H1 (cell line): ENCODE results near the gene SYTL2. TPM values are rescaled to one million over a fixed set of nuclear protein-coding genes. Genes with fewer than 3 reads are reported as not detected.

Source experiments
- CTCF ChIA-PET: fragments of 300-600 bp; sonication (Branson Sonifier 250); formaldehyde crosslinking; loops from one replicate; lab custom pipeline; 2021; ENCODE audit not compliant: partially characterized antibody; lab: Charles Lee
- POLR2A ChIA-PET: fragments of 300-600 bp; sonication (Branson Sonifier 250); formaldehyde crosslinking; loops from one replicate; lab custom pipeline; 2021; ENCODE audit warnings: inconsistent platforms; ENCODE audit not compliant: partially characterized antibody; lab: Charles Lee
- DNase-seq, 2 experiments: peaks; one replicate each; pipeline versions ENCODE4 v3.0.0 to v3.0.0-alpha.2; 2010 to 2022; ENCODE audit warnings: low spot score in 2 of 2, low read depth in 1 of 2, mixed read lengths in 1 of 2
- FAIRE-seq: peaks from 2 replicates; lab custom pipeline; 2011; peaks lifted over from hg19 to GRCh38; lab: Jason Lieb, UNC
- H2AFZ ChIP-seq: 2 replicates; pipeline ENCODE4 v1.8.1; 2012; ENCODE audit warnings: low read length, inconsistent platforms
- H2AK5ac ChIP-seq: 2 replicates; pipeline ENCODE4 v1.6.1; 2013; ENCODE audit warnings: low read depth, low read length
- H2BK120ac ChIP-seq: replicated peaks from 2 replicates; pipeline ENCODE3; 2013; ENCODE audit warnings: low read depth, low read length, inconsistent platforms
- H2BK12ac ChIP-seq: 2 replicates; pipeline ENCODE4 v1.6.1; 2013; ENCODE audit warnings: low read depth, low read length
- H2BK15ac ChIP-seq: 2 replicates; pipeline ENCODE4 v1.6.1; 2013; ENCODE audit warnings: low read length
- H2BK20ac ChIP-seq: 2 replicates; pipeline ENCODE4 v1.6.1; 2013; ENCODE audit warnings: low read length
- H2BK5ac ChIP-seq: 2 replicates; pipeline ENCODE4 v1.6.1; 2013; ENCODE audit warnings: low read depth, low read length
- H3K14ac ChIP-seq: 2 replicates; pipeline ENCODE4 v1.6.1; 2013; ENCODE audit warnings: inconsistent platforms; ENCODE audit not compliant: insufficient read length
- H3K18ac ChIP-seq: 2 replicates; pipeline ENCODE4 v1.6.1; 2013; ENCODE audit warnings: low read length; ENCODE audit errors: extremely low read depth
- H3K23ac ChIP-seq: 2 replicates; pipeline ENCODE4 v1.6.1; 2013; ENCODE audit warnings: inconsistent platforms; ENCODE audit not compliant: insufficient read length
- H3K23me2 ChIP-seq: 2 replicates; pipeline ENCODE4 v1.6.1; 2013; ENCODE audit warnings: low read depth, low read length
- H3K27ac ChIP-seq: 2 replicates; pipeline ENCODE4 v1.6.1; 2011; ENCODE audit warnings: low read depth, low read length, inconsistent platforms
- H3K27me3 ChIP-seq, 4 experiments: replicated peaks in 1 of 4; 1 replicate in 1 of 4; 2 replicates in 3 of 4; pipeline versions ENCODE4 v1.6.1 to v1.8.1; 2011 to 2013; ENCODE audit warnings: low read length in 3 of 4, mild to moderate bottlenecking in 3 of 4, inconsistent platforms in 2 of 4, mixed read lengths in 2 of 4, moderate library complexity in 1 of 4; ENCODE audit not compliant: control insufficient read depth in 3 of 4, insufficient read depth in 3 of 4; ENCODE audit errors: extremely low read depth in 1 of 4
- H3K36me3 ChIP-seq, 4 experiments: 2 replicates each; pipeline versions ENCODE4 v1.6.1 to v1.8.1; 2011 to 2013; ENCODE audit warnings: mild to moderate bottlenecking in 4 of 4, low read length in 3 of 4, moderate library complexity in 2 of 4, control low read depth in 1 of 4, inconsistent platforms in 1 of 4; ENCODE audit not compliant: insufficient read depth in 4 of 4, control insufficient read depth in 2 of 4
- H3K4ac ChIP-seq: replicated peaks from 2 replicates; pipeline ENCODE3; 2013; ENCODE audit warnings: low read length, low read depth, mixed read lengths, inconsistent platforms; ENCODE audit not compliant: insufficient read length
- H3K4me1 ChIP-seq, 4 experiments: replicated peaks in 1 of 4; 1 replicate in 1 of 4; 2 replicates in 3 of 4; pipeline versions ENCODE4 v1.6.1 to v1.8.1; 2011 to 2013; ENCODE audit warnings: low read length in 3 of 4, inconsistent platforms in 2 of 4, mixed read lengths in 1 of 4; ENCODE audit not compliant: insufficient read depth in 4 of 4, control insufficient read depth in 3 of 4
- H3K4me2 ChIP-seq, 2 experiments: 2 replicates each; pipeline versions ENCODE4 v1.6.1 to v1.8.1; 2011 to 2013; ENCODE audit warnings: low read depth in 2 of 2, low read length in 2 of 2, control low read depth in 1 of 2, inconsistent platforms in 1 of 2, mild to moderate bottlenecking in 1 of 2; ENCODE audit not compliant: insufficient read depth in 1 of 2
- H3K4me3 ChIP-seq, 4 experiments: fragments of 200-600, 300-600 bp in 1 of 4; sonication (generic), shearing (Covaris generic), sonication (Bioruptor Twin) in 1 of 4; 2 replicates each; pipeline versions ENCODE4 v1.5.1 to v1.8.1; 2011 to 2016; ENCODE audit warnings: low read length in 4 of 4, low read depth in 3 of 4, control low read depth in 2 of 4, inconsistent platforms in 2 of 4, mild to moderate bottlenecking in 2 of 4, mixed read lengths in 1 of 4, moderate library complexity in 1 of 4; ENCODE audit not compliant: insufficient read depth in 2 of 4; ENCODE audit errors: extremely low read depth in 1 of 4
- H3K56ac ChIP-seq: replicated peaks from 2 replicates; pipeline ENCODE3; 2013; ENCODE audit warnings: low read depth, mild to moderate bottlenecking, mixed read lengths, low read length, inconsistent platforms; ENCODE audit not compliant: insufficient read length
- H3K79me1 ChIP-seq: 2 replicates; pipeline ENCODE4 v1.6.1; 2013; ENCODE audit warnings: low read depth, low read length, control low read depth
- H3K79me2 ChIP-seq, 2 experiments: 2 replicates each; pipeline versions ENCODE4 v1.6.1 to v1.8.1; 2012 to 2013; ENCODE audit warnings: low read length in 2 of 2, mild to moderate bottlenecking in 2 of 2, inconsistent platforms in 1 of 2; ENCODE audit not compliant: insufficient read depth in 2 of 2, control insufficient read depth in 1 of 2
- H3K9ac ChIP-seq, 4 experiments: replicated peaks in 1 of 4; 1 replicate in 1 of 4; 2 replicates in 3 of 4; pipeline versions ENCODE4 v1.6.1 to v1.8.1; 2011 to 2013; ENCODE audit warnings: low read depth in 3 of 4, low read length in 3 of 4, control low read depth in 2 of 4, mild to moderate bottlenecking in 2 of 4, moderate library complexity in 2 of 4, inconsistent platforms in 1 of 4; ENCODE audit errors: extremely low read depth in 1 of 4
- H3K9me3 ChIP-seq, 2 experiments: 2 replicates each; pipeline versions ENCODE4 v1.6.1 to v1.8.1; 2012 to 2013; ENCODE audit warnings: mild to moderate bottlenecking in 2 of 2, moderate library complexity in 2 of 2, control low read depth in 1 of 2, inconsistent platforms in 1 of 2, low read depth in 1 of 2, low read length in 1 of 2, mixed read lengths in 1 of 2; ENCODE audit not compliant: insufficient read depth in 2 of 2
- H4K20me1 ChIP-seq, 2 experiments: replicated peaks in 1 of 2; 2 replicates each; pipeline versions ENCODE3 to v1.8.1; 2011 to 2013; ENCODE audit warnings: inconsistent platforms in 2 of 2, low read length in 2 of 2, mild to moderate bottlenecking in 1 of 2; ENCODE audit not compliant: insufficient read depth in 2 of 2, control insufficient read depth in 1 of 2
- H4K5ac ChIP-seq: 2 replicates; pipeline ENCODE4 v1.6.1; 2013; ENCODE audit warnings: low read length, low read depth, mixed read lengths, inconsistent platforms; ENCODE audit not compliant: insufficient read length
- H4K8ac ChIP-seq: 2 replicates; pipeline ENCODE4 v1.8.0; 2013; ENCODE audit warnings: mild to moderate bottlenecking, moderate library complexity, low read length, inconsistent platforms; ENCODE audit not compliant: insufficient read depth; ENCODE audit errors: extremely low read depth
- H4K91ac ChIP-seq: replicated peaks from 2 replicates; pipeline ENCODE3; 2013; ENCODE audit warnings: low read length, mixed read lengths, inconsistent platforms; ENCODE audit not compliant: insufficient read length
- CEBPB ChIP-seq: IDR thresholded peaks from 2 replicates; pipeline ENCODE4 v1.6.1; 2012; ENCODE audit warnings: low read depth, low read length
- CREB1 ChIP-seq: IDR thresholded peaks from 2 replicates; pipeline ENCODE4 v1.6.1; 2012; ENCODE audit warnings: inconsistent platforms
- EP300 ChIP-seq, 2 experiments: IDR thresholded peaks; 1 replicate in 1 of 2; 2 replicates in 1 of 2; pipeline ENCODE4 v1.6.1; 2011 to 2012; ENCODE audit warnings: low read depth in 2 of 2, low read length in 2 of 2, mild to moderate bottlenecking in 2 of 2, borderline replicate concordance in 1 of 2, inconsistent platforms in 1 of 2, moderate library complexity in 1 of 2
- SIN3A ChIP-seq, 2 experiments: IDR thresholded peaks in 1 of 2; conservative IDR thresholded peaks in 1 of 2; 2 replicates each; pipeline ENCODE4 v1.6.1; 2011 to 2012; ENCODE audit warnings: low read length in 2 of 2, improper control_type of control experiment in 1 of 2, low read depth in 1 of 2, mild to moderate bottlenecking in 1 of 2
- SP1 ChIP-seq: IDR thresholded peaks from 2 replicates; pipeline ENCODE4 v1.6.1; 2011; ENCODE audit warnings: low read depth, low read length
- SP2 ChIP-seq: IDR thresholded peaks from 2 replicates; pipeline ENCODE4 v1.6.1; 2012; ENCODE audit warnings: mild to moderate bottlenecking, low read length, inconsistent platforms
- SP4 ChIP-seq: IDR thresholded peaks from 2 replicates; pipeline ENCODE4 v1.6.1; 2012; ENCODE audit warnings: low read length, inconsistent platforms
- WGBS, 2 experiments: shearing (Covaris generic) in 1 of 2; methylation state at CpG; one replicate each; pipeline versions ENCODE4 v1.1.6 to v1.1.7; 2013 to 2015; ENCODE audit warnings: low lambda C conversion rate in 2 of 2, mixed read lengths in 2 of 2, inconsistent platforms in 1 of 2, low coverage in 1 of 2, missing lambda C conversion rate in 1 of 2; ENCODE audit not compliant: insufficient replicate concordance in 2 of 2, insufficient coverage in 1 of 2, insufficient read length in 1 of 2; ENCODE audit errors: extremely low coverage in 1 of 2, missing lambda C conversion rate in 1 of 2; 5-methylcytosine and 5-hydroxymethylcytosine counted together
- polyA plus RNA-seq, 7 experiments: library from polyadenylated mRNA; depleted of rRNA in 3 of 7; stranded (reverse) in 5 of 7; unstranded in 2 of 7; fragments of >200 nt in 5 of 7; fragments of 200-250 nt in 2 of 7; gene quantifications; 1 replicate in 5 of 7; 2 replicates in 1 of 7; 4 replicates in 1 of 7; pipeline versions ENCODE4 v1.2.1 to v1.2.3, GENCODE V29; 2011 to 2013; ENCODE audit warnings: missing spikeins in 2 of 7, mixed read lengths in 2 of 7
- total RNA-seq: library from RNA; stranded (reverse); fragmentation: NEBNext Ultra II Directional; extraction: Animal tissue kit (Norgen Biotek cat#: 25700); gene quantifications from 2 replicates; pipeline ENCODE4 v1.2.1, GENCODE V29; 2021

The SYTL2 gene
- total and polyA plus RNA-seq, 2 of the 8 experiments (the other 6 are each of a cell fraction or from before 2014, with no cell fraction given) = 1.3 to 9.1 TPM

DNA sequence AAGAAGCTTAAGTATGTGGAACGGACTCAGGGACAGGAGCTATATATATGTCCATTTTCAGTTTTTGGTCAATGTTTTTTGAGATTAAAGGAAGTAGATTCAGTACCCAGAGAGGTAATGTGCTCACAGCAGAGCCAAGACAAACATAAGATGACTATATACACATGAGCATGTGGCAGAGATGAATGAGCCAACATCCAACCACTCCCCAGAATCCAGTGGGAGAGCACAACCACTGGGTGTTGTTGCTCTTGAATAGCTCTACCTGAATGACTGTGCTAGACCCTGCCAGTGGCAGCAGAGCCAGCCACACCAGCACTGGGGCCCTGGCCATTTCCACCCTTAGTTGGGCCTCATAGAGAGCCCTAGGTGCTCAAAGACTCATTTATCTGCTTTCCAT lies 10.7 kb upstream of the SYTL2 start:
- no peak overlapping the region for H3K18ac ChIP-seq
- H2AK5ac ChIP-seq = no peak overlapping the region
- 0 out of 7 replicates have a peak, but pooled peaks cover 0 to 3% (median 0%) of the 10 kb centered on the region in 4 experiments for H3K27me3 ChIP-seq
- H3K4ac ChIP-seq = no peak overlapping the region
- H3K4me1 ChIP-seq = no peaks in the 10 kb centered on the region
- TF ChIP-seq SIN3A (conservative IDR thresholded peaks at IDR 0.05 in 1 of 2, IDR thresholded peaks at IDR 0.05 in 1 of 2; ENCODE audit: low read depth in 1 of 2, low read length in 2 of 2) = no peak
- no peak for TF ChIP-seq CEBPB
- no peak for TF ChIP-seq EP300 (IDR thresholded peaks at IDR 0.05; ENCODE audit: borderline replicate concordance in 1 of 2, low read depth in 2 of 2, low read length in 2 of 2)
- no peak for TF ChIP-seq SP1
- TF ChIP-seq SP4 = no peak
- no peak for TF ChIP-seq SP2
- TF ChIP-seq CREB1 = no peak
- H2BK120ac ChIP-seq = no peak overlapping the region
- H4K8ac ChIP-seq = no peak overlapping the region
- H2BK12ac ChIP-seq = no peak overlapping the region
- no peak overlapping the region for H4K91ac ChIP-seq
- no peak overlapping the region for H3K4me2 ChIP-seq
- no peak overlapping the region for H3K27ac ChIP-seq
- H3K9me3 ChIP-seq = no peaks in the 10 kb centered on the region
- H3K23me2 ChIP-seq = no peaks in the 10 kb centered on the region
- no peak overlapping the region for H2AFZ ChIP-seq
- H4K20me1 ChIP-seq = no peaks in the 10 kb centered on the region
- H4K5ac ChIP-seq = no peak overlapping the region
- FAIRE-seq = no peak
- ChIA-PET CTCF (interaction anchor here (0.8 to 1.1 kb wide), 2 partner anchors 10 to 168 kb away, joined by 3 read pairs; no protein-coding TSS in a partner anchor), POLR2A (no interaction called here)
- H3K79me1 ChIP-seq = no peaks in the 10 kb centered on the region
- H2BK15ac ChIP-seq = no peak overlapping the region
- H3K4me3 ChIP-seq = no peak overlapping the region
- H3K9ac ChIP-seq = no peak overlapping the region
- H3K56ac ChIP-seq = no peak overlapping the region
- WGBS, 2 experiments = 95% methylated on average over 1 of the region's 1 CpG; no CpG with 5 or more reads in 1 of the 2 experiments
- no peak overlapping the region for H3K23ac ChIP-seq
- H2BK20ac ChIP-seq = no peak overlapping the region
- DNase-seq = no peak
- no peaks in the 10 kb centered on the region for H3K36me3 ChIP-seq
- no peak overlapping the region for H3K14ac ChIP-seq
- H3K79me2 ChIP-seq = no peaks in the 10 kb centered on the region; a peak in 1 of 4 replicates
- no peak overlapping the region for H2BK5ac ChIP-seq
